GM12878 (cell line): ENCODE data around the gene CNTNAP2. TPM values are rescaled to one million over a fixed set of nuclear protein-coding genes. Genes with fewer than 3 reads are reported as not detected.

Experiments used
- ATAC-seq: fragments of 200-7000 bp; cut with Tn5 transposase; 3 replicates; pipeline ENCODE4 v1.9.1; 2020; ENCODE audit warnings: mild to moderate bottlenecking, moderate library complexity
- BruUV-seq: library from RNA; stranded (reverse); fragments of 400-500 nt; replicated peaks from 2 replicates; lab custom pipeline; 2021; lab: Mats Ljungman, UMichigan
- CTCF ChIA-PET: fragments of 300-600 bp; sonication (Branson Sonifier 250); formaldehyde crosslinking; extraction: SDS; loops from one replicate; lab custom pipeline; 2021; ENCODE audit warnings: inconsistent platforms; lab: Yijun Ruan, JAX
- POLR2A ChIA-PET: fragments of 350-600 bp; formaldehyde crosslinking; extraction: SDS; loops from one replicate; lab custom pipeline; 2021; ENCODE audit warnings: inconsistent platforms; lab: Charles Lee
- RAD21 ChIA-PET: fragments of 300-600 bp; sonication (Branson Sonifier 250); formaldehyde crosslinking; loops from one replicate; lab custom pipeline; 2023; ENCODE audit warnings: antibody characterized with exemption; ENCODE audit not compliant: unreplicated experiment; lab: Charles Lee
- SMC1A ChIA-PET: fragments of 300-600 bp; sonication (Branson Sonifier 250); formaldehyde crosslinking; loops from one replicate; lab custom pipeline; 2023; ENCODE audit not compliant: unreplicated experiment, uncharacterized antibody; lab: Charles Lee
- DNase-seq: peaks from one replicate; pipeline ENCODE4 v3.0.0-alpha.2; 2011; ENCODE audit warnings: low read depth, low spot score
- FAIRE-seq: peaks from 3 replicates; lab custom pipeline; 2011; peaks lifted over from hg19 to GRCh38; lab: Jason Lieb, UNC
- H2AFZ ChIP-seq: 2 replicates; pipeline ENCODE4 v1.6.0; 2011; ENCODE audit warnings: low read depth, low read length, control low read depth; ENCODE audit not compliant: control insufficient read depth
- H3K27ac ChIP-seq: 2 replicates; pipeline ENCODE4 v1.5.1; 2011; ENCODE audit warnings: control low read depth; ENCODE audit not compliant: control insufficient read depth, insufficient read depth
- H3K27me3 ChIP-seq, 2 experiments: replicated peaks in 1 of 2; 2 replicates each; pipeline versions ENCODE4 v1.6.0 to v1.6.1; 2011; ENCODE audit warnings: low read length in 1 of 2; ENCODE audit not compliant: control insufficient read depth in 2 of 2, insufficient read depth in 2 of 2
- H3K36me3 ChIP-seq, 2 experiments: 2 replicates each; pipeline ENCODE4 v1.5.1; 2011; ENCODE audit warnings: low read length in 1 of 2; ENCODE audit not compliant: control insufficient read depth in 2 of 2, insufficient read depth in 2 of 2
- H3K4me1 ChIP-seq: 2 replicates; pipeline ENCODE4 v1.6.1; 2011; ENCODE audit warnings: mild to moderate bottlenecking, low read length, moderate library complexity, mixed read lengths; ENCODE audit not compliant: control insufficient read depth, insufficient read depth
- H3K4me2 ChIP-seq: 2 replicates; pipeline ENCODE4 v1.6.0; 2011; ENCODE audit warnings: control low read depth; ENCODE audit not compliant: control insufficient read depth, insufficient read depth
- H3K4me3 ChIP-seq: fragments of 200-600 bp; sonication (generic); 2 replicates; pipeline ENCODE4 v1.5.1; 2016
- H3K79me2 ChIP-seq: 2 replicates; pipeline ENCODE4 v1.6.0; 2011; ENCODE audit warnings: low read length; ENCODE audit not compliant: control insufficient read depth, insufficient read depth
- H3K9ac ChIP-seq: 2 replicates; pipeline ENCODE4 v1.8.0; 2011; ENCODE audit warnings: low read length, control low read depth, mixed read lengths; ENCODE audit not compliant: control insufficient read depth, insufficient read depth
- H3K9me3 ChIP-seq: replicated peaks from 3 replicates; pipeline ENCODE4 v1.5.1; 2011; ENCODE audit warnings: mild to moderate bottlenecking, low read length; ENCODE audit not compliant: control insufficient read depth, insufficient read depth
- H4K20me1 ChIP-seq: 2 replicates; pipeline ENCODE4 v1.6.0; 2011; ENCODE audit not compliant: control insufficient read depth, insufficient read depth
- CREB1 ChIP-seq: IDR thresholded peaks from 2 replicates; pipeline ENCODE4 v1.6.1; 2012; ENCODE audit warnings: low read depth, mild to moderate bottlenecking, inconsistent platforms
- CREM ChIP-seq: IDR thresholded peaks from 2 replicates; pipeline ENCODE4 v1.6.1; 2014; ENCODE audit warnings: antibody characterized with exemption, low read depth
- E4F1 ChIP-seq: fragments of 450-650 bp; IDR thresholded peaks from 2 replicates; pipeline ENCODE4 v1.6.1; 2018; ENCODE audit warnings: borderline replicate concordance, mild to moderate bottlenecking; ENCODE audit not compliant: partially characterized antibody
- MAX ChIP-seq: IDR thresholded peaks from 2 replicates; pipeline ENCODE4 v1.6.1; 2012; ENCODE audit warnings: low read depth, low read length, improper control_type of control experiment
- NRF1 ChIP-seq: conservative IDR thresholded peaks from 2 replicates; pipeline ENCODE4 v1.6.1; 2011; ENCODE audit warnings: mild to moderate bottlenecking, low read depth, low read length, improper control_type of control experiment
- SUZ12 ChIP-seq: fragments of 200-600 bp; sonication (generic); IDR thresholded peaks from one replicate; pipeline ENCODE4 v1.6.1; 2018; ENCODE audit warnings: antibody characterized with exemption, mild to moderate bottlenecking; ENCODE audit not compliant: unreplicated experiment
- TAF1 ChIP-seq: IDR thresholded peaks from 2 replicates; pipeline ENCODE4 v1.6.1; 2011; ENCODE audit warnings: mild to moderate bottlenecking, low read depth, low read length, borderline replicate concordance
- ZBTB33 ChIP-seq: fragments of 450-650 bp; IDR thresholded peaks from 2 replicates; pipeline ENCODE4 v1.6.1; 2017; ENCODE audit warnings: mild to moderate bottlenecking
- ZBTB4 ChIP-seq: fragments of 450-650 bp; formaldehyde crosslinking; IDR thresholded peaks from 2 replicates; pipeline ENCODE4 v1.4.0; 2022; ENCODE audit warnings: mild to moderate bottlenecking, moderate library complexity
- ZSCAN29 ChIP-seq: fragments of 450-650 bp; IDR thresholded peaks from 2 replicates; pipeline ENCODE4 v1.6.1; 2017; ENCODE audit warnings: mild to moderate bottlenecking, moderate library complexity
- WGBS: methylation state at CpG from one replicate; pipeline ENCODE4 v1.1.6; 2016; ENCODE audit warnings: low lambda C conversion rate; ENCODE audit not compliant: insufficient replicate concordance, insufficient coverage; ENCODE audit errors: missing lambda C conversion rate; 5-methylcytosine and 5-hydroxymethylcytosine counted together
- in situ Hi-C: fragments of 300-500 bp; cut with MboI; formaldehyde crosslinking; loops from 9 replicates; pipeline ENCODE4 v1.14.3; 2018; ENCODE audit warnings: mixed read lengths
- intact Hi-C: fragments of 100-400 bp; cut with micrococcal nuclease; formaldehyde crosslinking; loops from one replicate; pipeline ENCODE4 v1.14.2; 2022; ENCODE audit not compliant: unreplicated experiment
- polyA plus RNA-seq, 11 experiments: library from polyadenylated mRNA; depleted of rRNA in 4 of 11; unstranded in 6 of 11; stranded (reverse) in 5 of 11; fragments of >200 nt; fragmentation: Nextera tagmentation in 4 of 11; fragmentation: Illumina TruSeq in 1 of 11; extraction: Ambion mirVana in 4 of 11; extraction: Trizol in 1 of 11; gene quantifications; 1 replicate in 1 of 11; 2 replicates in 10 of 11; pipeline versions ENCODE4 v1.2.1 to v1.2.3, GENCODE V29; 2011 to 2016; ENCODE audit warnings: inconsistent platforms in 2 of 11, missing spikeins in 2 of 11, low read depth in 1 of 11
- total RNA-seq, 4 experiments: library from RNA; depleted of rRNA in 3 of 4; stranded (reverse); fragments of >200 nt in 3 of 4; fragmentation: Illumina TruSeq in 1 of 4; extraction: Trizol in 1 of 4; gene quantifications; 2 replicates each; pipeline versions ENCODE4 v1.2.1 to v1.2.3, GENCODE V29; 2013 to 2021

The CNTNAP2 gene
- total and polyA plus RNA-seq, 10 of the 15 experiments (the other 5 are each of a cell fraction or from before 2014, with no cell fraction given) = 0.03 to 0.08 (median 0.03) TPM; not detected in 7

- Histone ChIP-seq H3K9me3 (no peaks in the 10 kb centered on the region), H3K9ac (no peak overlapping the region), H3K27ac (no peak overlapping the region), H3K4me1 (no peaks in the 10 kb centered on the region), H3K27me3 (no peaks in the 10 kb centered on the region), H2AFZ (no peak overlapping the region), H3K4me3 (no peak overlapping the region), H3K4me2 (no peak overlapping the region), H3K36me3 (no peaks in the 10 kb centered on the region), H4K20me1 (no peaks in the 10 kb centered on the region), H3K79me2 (no peaks in the 10 kb centered on the region)
- no peak for DNase-seq
- RAD21 ChIA-PET = no interaction called here
- in situ Hi-C loops = no loop called here
- FAIRE-seq = no peak
- 23% methylated on average over 5 of the region's 5 CpGs for WGBS
- no peak for TF ChIP-seq CREB1
- TF ChIP-seq SUZ12 = no peak
- TF ChIP-seq ZBTB33 = no peak
- no peak for TF ChIP-seq CREM
- POLR2A ChIA-PET = no interaction called here
- SMC1A ChIA-PET = interaction anchor here (0.5 kb wide), 1 partner anchor 16 kb away, joined by 3 read pairs; no protein-coding TSS in a partner anchor
- intact Hi-C loops = no loop called here
- no TSS peak for BruUV-seq
- no peak for ATAC-seq
- CTCF ChIA-PET = no interaction called here
These were observed 229.5 kb downstream of the CNTNAP2 start for GRCh38 chr7:146346096-146346495.

- Histone ChIP-seq H3K9ac (no peak overlapping the region), H3K27ac (no peak overlapping the region), H3K9me3 (no peaks in the 10 kb centered on the region), H3K4me2 (no peak overlapping the region), H3K4me1 (no peaks in the 10 kb centered on the region), H3K36me3 (no peaks in the 10 kb centered on the region), H3K79me2 (no peaks in the 10 kb centered on the region), H3K4me3 (no peak overlapping the region), H4K20me1 (no peaks in the 10 kb centered on the region), H2AFZ (no peak overlapping the region), H3K27me3 (no peaks in the 10 kb centered on the region)
- intact Hi-C loops (loop anchor here (10.0 kb wide), 1 partner anchor 60 kb away; no protein-coding TSS in a partner anchor), in situ Hi-C loops (no loop called here)
- 14% methylated on average over 1 of the region's 1 CpG for WGBS
- ChIA-PET POLR2A (no interaction called here), SMC1A (no interaction called here), RAD21 (no interaction called here), CTCF (no interaction called here)
- no peak for ATAC-seq
- no peak for FAIRE-seq
- BruUV-seq = no TSS peak
- DNase-seq = no peak
- TF ChIP-seq MAX = no peak
- TF ChIP-seq ZBTB4 (CRISPR knock-in tag) = no peak
- no peak for TF ChIP-seq TAF1
- TF ChIP-seq NRF1 = no peak
- TF ChIP-seq ZSCAN29 = no peak
- TF ChIP-seq E4F1 = no peak
These were observed 238.6 kb downstream of the CNTNAP2 start for GRCh38 chr7:146355216-146355615.
